ENCODE results near the gene CAB39. TPM values are rescaled to one million over a fixed set of nuclear protein-coding genes. Genes with fewer than 3 reads are reported as not detected.

The CAB39 gene
- total RNA-seq, 1 donor: 86.4 TPM

DNA sequence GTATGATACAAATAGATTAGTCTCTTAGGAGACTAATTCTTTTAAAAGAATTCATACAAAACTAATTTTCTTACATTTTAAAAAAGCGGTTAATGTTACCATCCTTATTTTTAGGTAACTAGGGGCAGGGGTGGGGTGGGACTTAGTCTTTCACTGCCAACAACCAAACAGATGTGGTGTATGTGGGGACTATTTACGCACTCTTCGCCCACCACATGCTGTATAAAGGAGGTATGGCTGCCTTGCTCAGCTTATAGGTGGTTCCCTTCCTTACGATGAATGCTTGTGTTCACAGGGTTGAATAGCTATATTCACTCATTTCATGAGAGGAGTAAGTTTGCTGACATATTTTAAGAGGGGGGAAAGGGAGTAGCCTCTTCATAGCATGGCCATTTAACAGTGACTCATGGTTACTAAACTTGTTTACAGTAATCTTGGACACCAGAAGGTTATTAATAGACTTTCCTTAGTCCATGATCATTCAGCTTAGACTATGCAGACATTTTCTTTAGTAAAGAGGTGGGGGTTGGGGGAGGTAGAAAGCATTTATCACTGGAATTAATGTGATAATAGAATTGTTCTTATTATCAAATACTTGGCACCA, 61.8 kb downstream of the CAB39 start:
- DNase-seq (ENCODE audit: low read depth): peak; percentile 89
- TF ChIP-seq, protein P1, sequence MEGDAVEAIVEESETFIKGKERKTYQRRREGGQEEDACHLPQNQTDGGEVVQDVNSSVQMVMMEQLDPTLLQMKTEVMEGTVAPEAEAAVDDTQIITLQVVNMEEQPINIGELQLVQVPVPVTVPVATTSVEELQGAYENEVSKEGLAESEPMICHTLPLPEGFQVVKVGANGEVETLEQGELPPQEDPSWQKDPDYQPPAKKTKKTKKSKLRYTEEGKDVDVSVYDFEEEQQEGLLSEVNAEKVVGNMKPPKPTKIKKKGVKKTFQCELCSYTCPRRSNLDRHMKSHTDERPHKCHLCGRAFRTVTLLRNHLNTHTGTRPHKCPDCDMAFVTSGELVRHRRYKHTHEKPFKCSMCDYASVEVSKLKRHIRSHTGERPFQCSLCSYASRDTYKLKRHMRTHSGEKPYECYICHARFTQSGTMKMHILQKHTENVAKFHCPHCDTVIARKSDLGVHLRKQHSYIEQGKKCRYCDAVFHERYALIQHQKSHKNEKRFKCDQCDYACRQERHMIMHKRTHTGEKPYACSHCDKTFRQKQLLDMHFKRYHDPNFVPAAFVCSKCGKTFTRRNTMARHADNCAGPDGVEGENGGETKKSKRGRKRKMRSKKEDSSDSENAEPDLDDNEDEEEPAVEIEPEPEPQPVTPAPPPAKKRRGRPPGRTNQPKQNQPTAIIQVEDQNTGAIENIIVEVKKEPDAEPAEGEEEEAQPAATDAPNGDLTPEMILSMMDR (IDR thresholded peaks at IDR 0.05; ENCODE audit: insufficient read depth, low read depth, low read length): no peak
- H3K4me3 ChIP-seq (ENCODE audit: low read depth, low read length): no peak overlapping the region

DNA sequence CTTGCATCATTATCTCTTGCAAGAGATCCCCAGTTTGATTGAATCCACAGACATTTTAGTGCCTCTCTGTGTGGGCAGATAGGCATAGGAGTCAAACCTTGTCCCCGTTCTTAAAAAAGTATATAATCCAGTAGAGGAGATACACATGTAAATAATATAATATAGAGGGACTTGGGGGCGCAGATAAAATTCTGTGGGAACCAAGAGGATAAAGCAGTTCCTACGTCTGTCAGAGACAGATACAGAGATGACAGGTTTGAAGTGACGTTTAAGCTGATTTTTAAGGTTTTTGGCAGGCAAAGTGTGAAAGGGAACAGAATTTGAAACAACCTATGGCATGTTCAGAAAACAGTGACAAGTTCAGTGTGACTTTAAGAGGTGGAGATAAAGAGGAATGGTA, 63.1 kb downstream of the CAB39 start:
- no peak overlapping the region for H3K4me3 ChIP-seq (ENCODE audit: low read depth, low read length)
- DNase-seq (ENCODE audit: low read depth): no peak
- TF ChIP-seq, protein P1 (IDR thresholded peaks at IDR 0.05; ENCODE audit: insufficient read depth, low read depth, low read length): no peak

DNA sequence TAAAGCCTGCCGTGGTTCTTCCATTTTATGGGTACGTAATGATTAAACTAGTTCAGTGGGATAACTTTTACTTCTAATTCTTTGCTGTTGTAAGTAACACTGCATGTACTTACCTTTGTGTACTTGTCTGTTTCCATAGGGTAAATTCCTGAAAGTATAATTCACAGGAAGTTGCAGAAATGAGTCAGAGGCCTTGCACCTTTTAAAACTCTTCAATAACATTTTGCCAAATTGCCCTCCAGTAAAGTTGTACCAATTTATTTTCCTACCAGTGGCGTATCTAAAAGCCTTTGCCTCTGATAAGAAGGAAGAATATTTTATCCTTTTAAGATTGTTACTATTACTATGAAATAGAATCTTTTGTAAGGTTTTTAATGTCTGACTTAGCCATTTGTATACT, 65.1 kb downstream of the CAB39 start:
- no peak for DNase-seq (ENCODE audit: low read depth)
- TF ChIP-seq, protein P1 (IDR thresholded peaks at IDR 0.05; ENCODE audit: insufficient read depth, low read depth, low read length): no peak
- no peak overlapping the region for H3K4me3 ChIP-seq (ENCODE audit: low read depth, low read length)

DNA sequence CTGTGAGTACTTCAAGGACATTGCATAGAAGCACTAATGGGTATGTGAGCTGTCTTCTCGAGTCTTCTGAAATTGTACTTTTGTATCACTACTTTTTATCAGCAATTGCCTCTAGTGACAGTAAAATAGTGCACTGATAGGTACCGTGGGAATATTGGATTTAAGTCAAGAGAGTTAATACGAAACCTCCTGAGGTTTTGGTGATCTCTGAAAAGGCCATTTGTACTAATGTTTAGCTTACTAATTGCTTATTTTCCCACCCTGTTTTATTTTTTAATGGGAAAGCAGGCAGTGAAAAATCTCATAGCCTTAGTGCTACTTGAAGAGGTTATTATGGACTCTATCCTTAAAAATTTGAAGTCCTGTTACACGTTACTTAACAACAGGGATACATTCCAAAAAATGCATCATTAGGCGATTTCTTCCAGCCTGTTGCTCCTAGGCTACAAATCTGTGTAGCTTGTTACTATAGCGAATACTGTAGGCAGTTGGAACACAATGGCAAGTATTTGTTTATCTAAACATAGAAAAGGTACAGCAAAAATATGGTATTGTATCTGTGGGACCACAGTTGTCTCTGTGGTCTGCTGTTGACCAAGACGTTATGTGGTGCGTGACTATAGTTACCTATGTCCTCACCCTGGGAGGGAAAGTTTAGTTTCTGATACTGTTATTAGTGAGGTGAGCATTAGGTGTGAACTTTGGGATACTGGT, 65.9 kb downstream of the CAB39 start:
- no peak overlapping the region for H3K4me3 ChIP-seq (ENCODE audit: low read depth, low read length)
- no peak for DNase-seq (ENCODE audit: low read depth)

DNA sequence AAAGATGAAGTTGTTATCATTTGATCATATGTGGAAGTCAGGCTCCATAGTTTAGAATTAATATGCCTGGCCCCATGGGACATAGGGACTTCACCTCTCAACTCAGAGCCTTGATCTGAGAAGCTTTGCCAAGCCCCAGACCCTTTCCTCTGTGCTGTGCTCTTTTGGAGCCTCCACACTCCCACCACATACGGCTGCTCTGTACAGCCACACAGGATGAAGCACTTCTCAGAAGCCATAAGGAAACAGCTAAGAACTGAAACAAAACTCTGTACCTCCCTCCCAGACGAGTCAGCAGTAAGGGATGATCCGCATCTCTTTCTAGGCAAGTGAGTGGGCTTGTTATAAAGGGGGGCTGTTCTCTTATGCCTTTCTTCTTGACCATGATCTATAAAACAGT, 66.5 kb downstream of the CAB39 start:
- TF ChIP-seq, protein P1 (IDR thresholded peaks at IDR 0.05; ENCODE audit: insufficient read depth, low read depth, low read length): no peak
- H3K4me3 ChIP-seq (ENCODE audit: low read depth, low read length): no peak overlapping the region
- no peak for DNase-seq (ENCODE audit: low read depth)

More for the DNA sequence above, 65.9 kb downstream of the CAB39 start:
- TF ChIP-seq, protein P1 (IDR thresholded peaks at IDR 0.05; ENCODE audit: insufficient read depth, low read depth, low read length): no peak

DNA sequence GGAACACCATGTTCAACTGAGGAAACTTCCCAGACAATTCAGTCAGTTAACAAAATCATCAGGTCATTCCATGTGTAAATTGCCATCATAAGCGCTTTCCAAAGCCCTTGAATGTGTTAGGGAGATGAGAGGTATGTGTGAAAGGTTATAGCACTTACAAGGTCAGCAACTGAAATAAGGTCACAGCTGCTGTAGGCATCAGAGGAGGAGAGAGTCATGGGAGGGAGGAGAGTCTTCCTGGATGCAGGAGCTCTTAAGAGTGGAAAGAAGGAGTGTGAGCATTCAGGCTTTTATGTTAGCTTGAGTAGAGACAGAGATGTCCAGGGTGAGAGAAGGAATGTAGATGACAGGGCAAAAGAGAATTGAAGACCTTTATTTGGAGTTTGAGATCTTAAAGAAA, 67.0 kb downstream of the CAB39 start:
- H3K4me3 ChIP-seq (ENCODE audit: low read depth, low read length): no peak overlapping the region
- no peak for DNase-seq (ENCODE audit: low read depth)
- TF ChIP-seq, protein P1 (IDR thresholded peaks at IDR 0.05; ENCODE audit: insufficient read depth, low read depth, low read length): no peak

All from fibroblast of villous mesenchyme (primary cell).